RCC 7860 (cell line): ENCODE data around the gene F8.
"Not testable (repeated sequence)": the region's sequence is repeated elsewhere in the genome, so short reads cannot be mapped to it uniquely, and the experiment has no call there.

Experiments used
- DNase-seq: peaks from one replicate; pipeline ENCODE4 v3.0.0-alpha.2; 2015; ENCODE audit warnings: low spot score
- FAIRE-seq: peaks from 2 replicates; lab custom pipeline; 2012; peaks lifted over from hg19 to GRCh38; lab: Jason Lieb, UNC

F8 gene

DNA sequence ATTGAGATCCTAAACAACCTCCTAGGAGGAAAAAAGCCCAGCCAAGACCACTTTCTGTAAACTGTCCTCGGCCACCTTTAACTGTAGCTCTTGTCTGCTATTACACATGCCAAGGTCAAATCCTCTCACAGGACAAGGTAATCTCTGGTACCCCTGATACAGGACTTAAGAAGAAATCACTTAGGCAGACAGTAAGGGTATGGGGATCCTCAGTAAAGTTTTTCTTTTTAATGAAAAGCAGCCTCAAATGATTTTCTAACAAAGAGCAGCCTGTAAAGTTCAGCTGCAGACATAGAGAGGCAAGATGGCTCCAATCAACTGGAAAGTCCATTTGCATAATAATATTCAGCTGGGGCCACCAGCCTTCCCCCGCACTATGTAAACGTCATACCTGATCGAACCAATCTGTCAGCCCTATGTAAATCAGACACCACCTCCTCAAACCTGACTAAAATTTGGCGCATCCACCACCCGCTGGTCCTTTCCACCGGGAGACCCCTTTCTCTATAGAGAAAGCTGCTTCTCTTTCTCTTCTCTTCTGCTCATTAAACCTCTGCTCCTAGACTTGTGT lies 202.7 kb downstream of the F8 start:
- DNase-seq (no peak), FAIRE-seq (no peak)

DNA sequence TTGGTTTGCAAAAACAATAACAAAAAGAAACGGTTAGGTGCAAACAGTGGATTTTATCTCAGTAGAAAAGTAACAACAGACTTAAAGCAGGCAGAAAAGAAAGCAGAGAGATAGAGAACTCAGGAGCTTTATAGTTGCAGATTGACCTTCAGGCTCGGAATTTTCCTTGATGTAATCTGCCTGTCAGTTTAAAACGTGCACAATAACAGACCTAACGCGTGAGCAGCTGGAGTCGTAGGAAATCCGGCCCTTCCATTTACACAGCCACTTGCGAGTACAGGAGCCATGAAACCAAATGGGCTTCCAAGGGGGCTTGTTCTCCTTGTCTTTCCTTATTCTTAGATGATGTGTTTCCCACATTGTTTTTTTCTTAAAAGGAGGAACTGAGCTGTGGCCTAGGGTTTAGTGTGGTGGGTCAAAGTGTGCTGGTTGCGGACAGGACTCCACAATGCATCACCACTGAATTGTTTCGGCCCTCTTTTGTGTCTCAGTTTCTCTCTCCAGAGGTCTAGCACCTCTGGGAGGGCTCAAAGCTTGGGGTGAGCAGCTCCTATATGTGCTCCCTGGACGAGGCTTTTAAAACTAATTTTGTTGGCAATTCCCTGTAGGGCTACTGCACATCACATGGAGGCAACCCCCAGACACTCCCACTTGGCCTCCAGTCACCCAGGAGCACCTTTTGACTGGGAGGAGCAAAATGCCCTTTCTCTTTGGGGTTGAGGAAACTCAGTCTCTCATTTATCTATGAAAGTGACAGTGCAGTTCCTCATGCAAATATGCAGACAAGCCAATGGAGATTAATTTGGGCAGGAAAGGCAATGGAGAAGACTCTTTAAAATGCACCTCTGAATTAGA lies 203.4 kb downstream of the F8 start:
- DNase-seq, result no peak
- FAIRE-seq, result no peak

- FAIRE-seq, DNase-seq: not testable (repeated sequence)
These were observed 205.4 kb downstream of the F8 start for GRCh38 chrX:154817048-154817618.

DNA sequence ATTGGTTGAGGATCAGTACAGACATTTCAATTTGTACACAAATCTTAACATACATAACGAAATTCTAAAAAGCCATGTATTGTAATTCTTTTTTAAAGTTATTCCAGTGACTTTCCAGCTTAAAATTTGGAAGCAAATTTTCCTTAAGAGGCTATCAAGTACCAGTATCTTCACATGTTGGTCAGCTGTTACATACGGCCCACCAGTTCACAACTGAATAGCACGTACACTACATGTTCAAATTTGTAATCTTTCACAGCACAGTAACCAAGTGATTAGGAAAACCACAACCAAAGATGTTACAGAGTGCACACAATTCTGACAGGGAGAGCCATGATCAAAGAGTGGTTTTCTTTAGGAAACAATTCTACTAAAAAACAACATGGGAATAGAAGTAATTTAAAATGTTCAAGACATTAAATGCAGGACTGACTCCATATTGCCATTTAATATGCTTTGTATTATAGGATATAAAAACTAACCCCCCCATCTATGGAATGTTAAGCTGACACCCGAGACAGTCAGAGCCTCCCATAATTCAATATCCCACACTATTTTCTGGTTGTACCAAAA lies 206.1 kb downstream of the F8 start:
- not testable (repeated sequence) for DNase-seq
- peak; percentile 17 for FAIRE-seq

DNA sequence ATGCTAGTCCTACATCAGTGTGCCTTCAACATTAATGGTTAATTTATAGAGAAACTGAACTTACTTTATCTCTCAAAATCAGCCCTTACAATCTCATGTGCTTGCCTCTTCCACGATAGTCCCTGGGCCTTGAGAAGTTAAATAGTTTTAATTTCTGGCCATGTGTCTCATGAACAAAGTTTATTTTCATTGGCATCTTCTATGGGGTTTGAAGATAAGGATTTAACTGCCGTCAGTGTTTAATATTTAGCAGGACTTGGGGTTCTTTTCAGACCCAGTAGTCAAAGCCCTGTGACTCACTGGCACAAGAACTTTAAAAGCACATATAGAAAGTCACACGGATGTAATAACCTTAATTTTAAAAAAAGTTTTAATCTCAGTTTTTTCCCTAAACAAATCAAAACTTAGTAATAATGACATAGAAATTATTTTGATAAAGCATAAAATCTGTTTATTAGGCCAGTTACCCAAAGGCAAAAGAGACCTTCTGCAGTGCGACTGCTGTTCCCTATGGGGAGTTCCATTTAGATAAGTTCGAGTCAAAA lies 207.2 kb downstream of the F8 start:
- DNase-seq, result peak; percentile 12
- FAIRE-seq, result peak; percentile 96

- FAIRE-seq, result no peak
These were observed 208.7 kb downstream of the F8 start for GRCh38 chrX:154813801-154814200.

GRCh38 chrX:154812341-154813101 lies 210.0 kb downstream of the F8 start:
- FAIRE-seq (no peak), DNase-seq (no peak)

More at GRCh38 chrX:154813801-154814200, 208.7 kb downstream of the F8 start:
- DNase-seq, result no peak

GRCh38 chrX:154809939-154810665 lies 212.4 kb downstream of the F8 start:
- DNase-seq (no peak), FAIRE-seq (no peak)

DNA sequence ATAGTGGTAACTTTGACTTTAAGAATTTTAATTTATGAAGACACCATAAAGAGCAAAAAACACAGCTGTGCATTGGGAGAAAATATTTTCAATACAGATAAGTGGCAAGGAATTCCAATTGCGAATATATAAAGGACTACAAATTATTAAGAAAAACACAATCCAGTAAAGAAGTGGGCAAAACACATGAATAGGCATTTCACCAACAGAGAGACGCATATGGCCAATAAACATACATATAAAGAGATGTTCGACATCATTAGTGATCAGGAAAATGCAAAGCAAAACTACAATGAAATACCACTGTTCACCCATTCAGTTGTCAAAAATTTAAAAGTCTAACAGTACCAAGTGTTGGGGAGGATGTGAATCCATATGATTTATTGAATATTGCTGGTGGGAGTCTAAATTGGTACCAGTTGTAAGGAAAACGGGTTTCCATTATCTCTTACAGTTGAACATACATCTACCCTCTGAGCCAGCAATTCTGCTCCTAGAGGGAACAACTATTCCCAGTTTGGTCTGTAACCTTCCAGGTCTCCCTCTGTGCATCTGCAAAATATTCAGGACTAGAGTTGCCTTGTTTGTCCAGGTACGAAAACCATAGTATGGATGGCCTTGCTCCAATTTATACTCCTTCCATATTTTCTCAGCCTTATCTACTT lies 215.6 kb downstream of the F8 start:
- no peak for FAIRE-seq
- DNase-seq, result no peak

GRCh38 chrX:154805696-154806091 lies 216.8 kb downstream of the F8 start:
- FAIRE-seq, result no peak
- peak; percentile 5 for DNase-seq

GRCh38 chrX:154804957-154805695 lies 217.4 kb downstream of the F8 start, which contains the start of gene MPP1:
MPP1 (minus strand) TSS chrX:154805485; CDS start chrX:154805373, 112 bp downstream.
- DNase-seq (peak; percentile 61), FAIRE-seq (no peak)

GRCh38 chrX:154804261-154804956 lies 218.1 kb downstream of the F8 start:
- FAIRE-seq (no peak), DNase-seq (no peak)

- FAIRE-seq, result no peak
- no peak for DNase-seq
These were observed 219.6 kb downstream of the F8 start for GRCh38 chrX:154802947-154803346.

- DNase-seq (peak; percentile 3), FAIRE-seq (peak; percentile 5)
These were observed 221.9 kb downstream of the F8 start for GRCh38 chrX:154800478-154801210.

DNA sequence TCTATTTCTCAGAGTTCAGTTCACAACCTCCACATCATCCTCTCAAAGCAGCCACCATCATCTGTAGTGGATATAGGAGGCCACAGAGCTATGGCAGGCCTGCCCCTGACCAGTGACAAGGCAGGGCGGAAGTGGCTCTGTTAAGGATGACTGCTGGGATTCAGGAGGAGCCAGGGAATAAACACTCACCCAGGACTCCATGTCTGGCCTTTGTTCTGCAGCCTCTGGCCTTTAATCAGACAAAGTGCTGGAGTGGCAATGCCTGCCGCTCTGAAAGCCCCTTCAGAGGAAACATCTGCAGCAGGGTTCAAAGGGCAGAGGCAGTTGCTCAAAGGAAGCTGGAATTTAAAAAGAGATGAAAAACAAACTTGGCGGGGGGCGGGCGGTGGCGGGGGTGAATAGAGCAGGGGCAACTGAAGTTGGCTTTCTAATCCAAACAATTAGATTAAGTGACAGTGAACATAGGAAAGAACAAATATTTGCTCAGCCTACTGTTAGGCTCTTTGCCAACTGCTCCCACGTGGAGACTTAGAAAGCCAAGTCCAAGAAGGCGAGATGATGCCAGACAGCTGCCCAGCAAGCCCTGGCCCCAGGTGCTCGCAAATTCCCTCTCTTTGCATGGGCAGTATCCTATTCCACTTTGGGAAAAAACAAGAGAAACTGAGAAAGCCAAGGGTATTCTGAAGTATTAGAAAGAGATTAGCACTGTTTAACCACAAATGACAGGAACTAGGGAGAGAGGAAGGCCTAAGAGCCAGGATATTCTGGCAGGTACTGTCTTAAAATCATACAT lies 222.8 kb downstream of the F8 start:
- no peak for FAIRE-seq
- peak; percentile 28 for DNase-seq

- DNase-seq (peak; percentile 58), FAIRE-seq (peak; percentile 93)
These were observed 225.5 kb downstream of the F8 start for GRCh38 chrX:154797006-154797405.

GRCh38 chrX:154795016-154795415 lies 227.5 kb downstream of the F8 start:
- DNase-seq, result no peak
- FAIRE-seq, result peak; percentile 12
